ENCODE measurements around the gene TMEM212.

Gene TMEM212

GRCh38 chr3:171878461-171879225, 35.5 kb downstream of the TMEM212 start:
- H3K36me3 Mint-ChIP-seq, result no peaks in the 10 kb centered on the region
- H3K4me3 Mint-ChIP-seq, result no peak overlapping the region
- no peaks in the 10 kb centered on the region for H3K9me3 Mint-ChIP-seq
- no peaks in the 10 kb centered on the region for H3K4me1 Mint-ChIP-seq
- H3K27me3 Mint-ChIP-seq, result peaks cover 4% of the 10 kb centered on the region
- H3K27ac Mint-ChIP-seq, result no peak overlapping the region

GRCh38 chr3:171879472-171879871, 36.3 kb downstream of the TMEM212 start:
- Mint-ChIP-seq H3K4me1 (no peaks in the 10 kb centered on the region), H3K9me3 (no peaks in the 10 kb centered on the region), H3K27me3 (peaks cover 4% of the 10 kb centered on the region), H3K4me3 (no peak overlapping the region), H3K27ac (no peak overlapping the region), H3K36me3 (no peaks in the 10 kb centered on the region)

GRCh38 chr3:171880101-171880870, 37.1 kb downstream of the TMEM212 start:
- Mint-ChIP-seq H3K9me3 (no peaks in the 10 kb centered on the region), H3K4me3 (no peak overlapping the region), H3K27me3 (peaks cover 4% of the 10 kb centered on the region), H3K36me3 (no peaks in the 10 kb centered on the region), H3K4me1 (no peaks in the 10 kb centered on the region), H3K27ac (no peak overlapping the region)

- H3K27me3 Mint-ChIP-seq, result peaks cover 4% of the 10 kb centered on the region
- H3K27ac Mint-ChIP-seq, result no peak overlapping the region
- H3K4me3 Mint-ChIP-seq, result no peak overlapping the region
- no peaks in the 10 kb centered on the region for H3K36me3 Mint-ChIP-seq
- no peaks in the 10 kb centered on the region for H3K9me3 Mint-ChIP-seq
- H3K4me1 Mint-ChIP-seq, result no peaks in the 10 kb centered on the region
Observed at GRCh38 chr3:171881251-171881650, 38.1 kb downstream of the TMEM212 start.

- Mint-ChIP-seq H3K36me3 (no peaks in the 10 kb centered on the region), H3K4me1 (no peaks in the 10 kb centered on the region), H3K4me3 (no peak overlapping the region), H3K27me3 (peaks cover 5% of the 10 kb centered on the region), H3K27ac (no peak overlapping the region), H3K9me3 (no peaks in the 10 kb centered on the region)
Observed at GRCh38 chr3:171883257-171883892, 40.2 kb downstream of the TMEM212 start.

- no peaks in the 10 kb centered on the region for H3K4me1 Mint-ChIP-seq
- H3K27me3 Mint-ChIP-seq, result peaks cover 5% of the 10 kb centered on the region
- no peak overlapping the region for H3K27ac Mint-ChIP-seq
- H3K36me3 Mint-ChIP-seq, result no peaks in the 10 kb centered on the region
- no peak overlapping the region for H3K4me3 Mint-ChIP-seq
- H3K9me3 Mint-ChIP-seq, result no peaks in the 10 kb centered on the region
Observed at GRCh38 chr3:171883893-171884279, 40.7 kb downstream of the TMEM212 start.

GRCh38 chr3:171888466-171888865, 45.3 kb downstream of the TMEM212 start:
- Mint-ChIP-seq H3K27ac (no peak overlapping the region), H3K27me3 (peaks cover 7% of the 10 kb centered on the region), H3K4me3 (no peak overlapping the region), H3K9me3 (no peaks in the 10 kb centered on the region), H3K4me1 (no peaks in the 10 kb centered on the region), H3K36me3 (no peaks in the 10 kb centered on the region)

GRCh38 chr3:171890398-171890797, 47.2 kb downstream of the TMEM212 start:
- Mint-ChIP-seq H3K36me3 (no peaks in the 10 kb centered on the region), H3K9me3 (no peaks in the 10 kb centered on the region), H3K4me1 (no peaks in the 10 kb centered on the region), H3K4me3 (no peak overlapping the region), H3K27me3 (peaks cover 7% of the 10 kb centered on the region), H3K27ac (no peak overlapping the region)

- Mint-ChIP-seq H3K27me3 (peaks cover 3% of the 10 kb centered on the region), H3K9me3 (no peaks in the 10 kb centered on the region), H3K4me3 (no peak overlapping the region), H3K27ac (no peak overlapping the region), H3K4me1 (no peaks in the 10 kb centered on the region), H3K36me3 (no peaks in the 10 kb centered on the region)
Observed at GRCh38 chr3:171892457-171892856, 49.3 kb downstream of the TMEM212 start.

- Mint-ChIP-seq H3K4me1 (no peaks in the 10 kb centered on the region), H3K4me3 (no peak overlapping the region), H3K27ac (no peak overlapping the region), H3K27me3 (peaks cover 5% of the 10 kb centered on the region), H3K36me3 (no peaks in the 10 kb centered on the region), H3K9me3 (no peaks in the 10 kb centered on the region)
Observed at GRCh38 chr3:171895291-171895690, 52.1 kb downstream of the TMEM212 start.

GRCh38 chr3:171895900-171896299, 52.8 kb downstream of the TMEM212 start:
- no peaks in the 10 kb centered on the region for H3K4me1 Mint-ChIP-seq
- H3K27ac Mint-ChIP-seq, result no peak overlapping the region
- H3K9me3 Mint-ChIP-seq, result no peaks in the 10 kb centered on the region
- peaks cover 5% of the 10 kb centered on the region for H3K27me3 Mint-ChIP-seq
- no peak overlapping the region for H3K4me3 Mint-ChIP-seq
- H3K36me3 Mint-ChIP-seq, result no peaks in the 10 kb centered on the region

- H3K4me1 Mint-ChIP-seq, result no peaks in the 10 kb centered on the region
- H3K4me3 Mint-ChIP-seq, result no peak overlapping the region
- H3K36me3 Mint-ChIP-seq, result no peaks in the 10 kb centered on the region
- H3K9me3 Mint-ChIP-seq, result no peaks in the 10 kb centered on the region
- peaks cover 5% of the 10 kb centered on the region for H3K27me3 Mint-ChIP-seq
- no peak overlapping the region for H3K27ac Mint-ChIP-seq
Observed at GRCh38 chr3:171896316-171896715, 53.2 kb downstream of the TMEM212 start.

- no peaks in the 10 kb centered on the region for H3K36me3 Mint-ChIP-seq
- no peaks in the 10 kb centered on the region for H3K9me3 Mint-ChIP-seq
- no peak overlapping the region for H3K4me3 Mint-ChIP-seq
- H3K4me1 Mint-ChIP-seq, result no peaks in the 10 kb centered on the region
- H3K27me3 Mint-ChIP-seq, result peaks cover 4% of the 10 kb centered on the region
- no peak overlapping the region for H3K27ac Mint-ChIP-seq
Observed at GRCh38 chr3:171898192-171898591, 55.0 kb downstream of the TMEM212 start.

GRCh38 chr3:171900446-171900845, 57.3 kb downstream of the TMEM212 start:
- Mint-ChIP-seq H3K9me3 (no peaks in the 10 kb centered on the region), H3K4me3 (no peak overlapping the region), H3K36me3 (no peaks in the 10 kb centered on the region), H3K4me1 (no peaks in the 10 kb centered on the region), H3K27me3 (peaks cover 2% of the 10 kb centered on the region), H3K27ac (no peak overlapping the region)

- H3K4me1 Mint-ChIP-seq, result no peaks in the 10 kb centered on the region
- no peak overlapping the region for H3K4me3 Mint-ChIP-seq
- H3K36me3 Mint-ChIP-seq, result no peaks in the 10 kb centered on the region
- peaks cover 2% of the 10 kb centered on the region for H3K27me3 Mint-ChIP-seq
- no peaks in the 10 kb centered on the region for H3K9me3 Mint-ChIP-seq
- H3K27ac Mint-ChIP-seq, result no peak overlapping the region
Observed at GRCh38 chr3:171901615-171902312, 58.6 kb downstream of the TMEM212 start.
